KOPT-K1 (cell line): ENCODE results near the gene TNFAIP2.
"Not testable (repeated sequence)": the region's sequence is repeated elsewhere in the genome, so short reads cannot be mapped to it uniquely, and the experiment has no call there.

ENCODE experiments used
- H3K27ac ChIP-seq: fragments of 200-600 bp; sonication (generic); 2 replicates; pipeline ENCODE4 v1.5.1; 2016; ENCODE audit warnings: antibody characterized with exemption, mild to moderate bottlenecking, low read depth, low read length; ENCODE audit not compliant: poor library complexity, severe bottlenecking
- H3K36me3 ChIP-seq: fragments of 200-600 bp; sonication (generic); 2 replicates; pipeline ENCODE4 v1.5.1; 2017; ENCODE audit warnings: antibody characterized with exemption, mild to moderate bottlenecking, low read length, moderate library complexity; ENCODE audit not compliant: insufficient read depth
- H3K9me3 ChIP-seq: fragments of 200-600 bp; sonication (generic); 2 replicates; pipeline ENCODE4 v1.5.1; 2017; ENCODE audit warnings: antibody characterized with exemption, low read length, mild to moderate bottlenecking; ENCODE audit not compliant: insufficient read depth, poor library complexity, severe bottlenecking

TNFAIP2 gene

DNA sequence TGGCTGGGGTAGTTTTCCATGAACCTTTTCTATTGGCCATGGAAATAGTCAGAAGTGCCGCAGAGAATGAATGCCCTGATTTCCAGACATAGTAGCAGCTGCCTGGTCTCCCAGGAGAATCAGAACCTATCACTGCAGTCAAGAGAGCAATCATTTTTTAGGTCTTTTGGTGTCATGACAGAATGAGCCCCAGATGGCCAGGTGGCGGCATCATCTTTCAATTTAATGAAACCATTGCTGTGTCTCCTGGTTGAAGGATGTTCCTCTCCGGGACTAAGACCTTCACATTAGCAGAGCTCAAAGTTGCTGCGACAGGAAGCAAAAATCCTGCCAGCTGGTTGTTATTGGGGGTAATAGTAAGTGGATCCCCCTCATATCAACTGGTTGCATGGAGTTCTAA lies 18.8 kb downstream of the TNFAIP2 start:
- H3K36me3 ChIP-seq, result no peaks in the 10 kb centered on the region
- H3K9me3 ChIP-seq, result no peaks in the 10 kb centered on the region
- H3K27ac ChIP-seq, result no peak overlapping the region

DNA sequence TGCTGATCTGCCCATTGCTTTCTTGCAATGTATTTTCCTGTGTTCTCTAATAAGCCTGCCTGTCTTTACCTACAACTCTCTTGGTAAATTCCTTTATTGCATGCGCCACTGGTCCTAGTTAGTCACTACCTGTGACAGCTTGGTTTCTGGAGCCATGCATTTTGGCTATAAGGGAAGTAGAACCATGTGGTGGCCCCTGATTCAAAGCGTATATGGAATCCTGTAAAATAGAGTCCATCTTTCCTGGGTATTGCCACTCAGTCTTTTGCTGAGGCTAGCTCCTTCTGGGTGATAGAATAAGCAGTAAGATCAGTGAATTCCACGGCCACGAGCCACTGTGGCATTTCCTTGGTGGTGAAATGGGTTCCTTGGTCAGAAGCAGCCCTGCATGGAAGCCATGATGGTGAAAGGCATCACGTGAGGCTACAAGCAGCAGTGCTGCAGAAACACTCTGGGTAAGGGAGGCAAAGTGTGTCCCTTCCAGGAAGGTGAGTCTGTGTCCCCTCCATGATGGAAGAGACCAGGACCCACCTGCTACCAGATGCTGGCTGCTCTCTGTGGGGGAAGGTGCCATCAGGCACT lies 19.6 kb downstream of the TNFAIP2 start:
- no peaks in the 10 kb centered on the region for H3K36me3 ChIP-seq
- no peak overlapping the region for H3K27ac ChIP-seq
- no peaks in the 10 kb centered on the region for H3K9me3 ChIP-seq

DNA sequence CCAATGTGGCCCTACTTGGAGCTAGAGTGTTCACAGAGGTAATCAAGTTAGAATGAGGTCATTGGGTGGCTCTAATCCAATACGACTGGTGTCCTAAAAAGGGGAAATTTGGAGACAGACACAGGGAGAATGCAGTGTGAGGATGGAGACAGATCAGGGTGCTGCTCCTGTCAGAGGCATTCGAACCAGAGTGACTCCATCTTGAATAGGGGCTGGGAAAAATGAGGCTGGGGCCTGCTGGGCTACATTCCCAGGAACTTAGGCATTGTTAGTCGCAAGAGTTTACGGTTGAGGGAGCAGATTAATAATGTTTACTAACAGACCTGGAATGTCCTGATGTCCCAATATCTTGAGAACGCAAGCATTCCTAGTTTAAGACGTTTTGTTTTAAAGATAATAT lies 20.2 kb downstream of the TNFAIP2 start:
- H3K36me3 ChIP-seq, result no peaks in the 10 kb centered on the region
- no peak overlapping the region for H3K27ac ChIP-seq
- H3K9me3 ChIP-seq, result no peaks in the 10 kb centered on the region

DNA sequence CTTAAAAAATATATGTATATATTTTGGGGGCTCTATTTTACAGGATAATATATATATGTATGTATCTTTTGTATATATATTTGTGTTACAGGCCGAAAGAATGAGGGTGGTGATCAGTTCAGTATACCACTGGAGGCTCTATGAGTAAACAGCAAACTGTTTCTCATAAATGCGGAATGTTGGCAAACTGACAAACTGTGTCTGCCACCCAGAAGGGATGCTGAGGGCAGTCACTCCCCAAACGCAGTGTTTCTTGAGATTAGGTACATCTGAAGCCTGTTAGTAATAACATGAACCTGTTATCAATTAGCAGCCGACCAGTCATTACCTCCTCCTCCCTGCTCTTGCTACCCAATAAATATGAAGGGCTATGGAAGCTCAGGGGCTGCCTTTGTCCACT lies 20.8 kb downstream of the TNFAIP2 start:
- Histone ChIP-seq H3K27ac (no peak overlapping the region), H3K36me3 (no peaks in the 10 kb centered on the region), H3K9me3 (no peaks in the 10 kb centered on the region)

DNA sequence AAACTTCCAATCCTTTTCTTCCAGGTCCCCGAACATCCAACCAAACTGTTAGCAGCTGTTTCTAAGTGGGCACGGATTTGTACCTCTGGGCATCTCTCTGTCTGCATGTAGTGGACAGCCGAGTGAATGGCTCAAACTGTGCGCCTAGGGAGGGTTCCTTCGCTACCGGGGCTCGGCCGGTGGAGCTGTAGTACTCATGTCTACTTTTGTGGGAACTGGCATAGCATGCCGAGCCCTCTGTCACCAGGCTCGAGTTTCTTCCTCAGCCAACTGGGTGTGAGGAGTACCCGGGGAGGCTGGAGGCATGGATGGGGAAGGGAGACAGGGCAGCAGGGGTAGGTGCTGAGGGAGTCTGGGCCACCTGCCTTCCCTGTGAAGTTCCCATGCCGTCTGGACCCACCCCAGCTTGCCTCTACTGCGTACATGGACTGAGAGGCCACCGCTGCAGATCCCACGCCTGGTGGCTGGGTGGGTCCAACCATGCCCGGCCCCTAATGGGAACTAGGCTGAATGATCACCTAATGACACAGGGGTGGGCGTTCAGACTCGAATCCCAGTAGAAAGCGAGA lies 23.0 kb downstream of the TNFAIP2 start:
- Histone ChIP-seq H3K27ac (no peak overlapping the region), H3K9me3 (no peaks in the 10 kb centered on the region), H3K36me3 (no peaks in the 10 kb centered on the region)

DNA sequence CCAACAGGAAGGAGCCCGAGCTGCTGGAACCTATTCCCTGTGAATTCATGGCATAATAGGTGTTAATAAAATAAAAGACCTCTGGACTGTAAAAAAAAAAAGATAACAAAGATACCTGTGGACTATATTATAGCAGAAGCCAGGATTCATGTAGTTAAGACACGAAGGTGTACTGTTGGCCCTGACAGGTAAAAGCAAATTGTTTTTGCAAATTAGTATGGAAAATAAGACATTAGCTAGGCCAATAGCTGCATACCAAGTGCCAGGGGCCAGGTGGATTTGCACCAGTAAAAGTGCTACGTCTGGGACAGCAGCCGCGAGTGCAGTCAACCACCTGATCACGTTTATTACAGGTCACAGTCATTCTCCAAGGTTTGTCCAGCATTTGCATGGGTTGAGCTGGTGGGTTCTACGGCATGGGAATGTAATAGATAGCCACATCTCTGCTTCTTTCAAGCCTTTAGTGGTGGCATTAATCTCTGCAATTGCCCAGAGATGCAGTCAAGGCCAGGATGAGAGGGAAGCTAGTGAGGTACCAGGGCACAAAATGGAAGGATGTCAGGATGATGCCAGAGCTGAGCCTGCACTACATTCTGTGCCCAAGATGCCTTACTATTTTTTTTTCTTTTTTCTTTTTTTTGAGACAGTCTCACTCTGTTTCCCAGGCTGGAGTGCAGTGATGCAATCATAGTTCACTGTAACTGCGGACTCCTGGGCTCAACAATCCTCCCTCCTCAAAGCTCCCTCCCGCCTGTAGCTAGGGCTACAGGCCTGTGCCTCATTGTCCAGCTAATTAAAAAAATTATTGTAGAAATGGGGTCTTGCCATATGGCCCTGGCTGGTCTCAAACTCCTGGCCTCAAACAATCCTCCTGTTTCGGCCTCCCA lies 26.3 kb downstream of the TNFAIP2 start:
- no peaks in the 10 kb centered on the region for H3K36me3 ChIP-seq
- H3K27ac ChIP-seq, result no peak overlapping the region
- no peaks in the 10 kb centered on the region for H3K9me3 ChIP-seq

DNA sequence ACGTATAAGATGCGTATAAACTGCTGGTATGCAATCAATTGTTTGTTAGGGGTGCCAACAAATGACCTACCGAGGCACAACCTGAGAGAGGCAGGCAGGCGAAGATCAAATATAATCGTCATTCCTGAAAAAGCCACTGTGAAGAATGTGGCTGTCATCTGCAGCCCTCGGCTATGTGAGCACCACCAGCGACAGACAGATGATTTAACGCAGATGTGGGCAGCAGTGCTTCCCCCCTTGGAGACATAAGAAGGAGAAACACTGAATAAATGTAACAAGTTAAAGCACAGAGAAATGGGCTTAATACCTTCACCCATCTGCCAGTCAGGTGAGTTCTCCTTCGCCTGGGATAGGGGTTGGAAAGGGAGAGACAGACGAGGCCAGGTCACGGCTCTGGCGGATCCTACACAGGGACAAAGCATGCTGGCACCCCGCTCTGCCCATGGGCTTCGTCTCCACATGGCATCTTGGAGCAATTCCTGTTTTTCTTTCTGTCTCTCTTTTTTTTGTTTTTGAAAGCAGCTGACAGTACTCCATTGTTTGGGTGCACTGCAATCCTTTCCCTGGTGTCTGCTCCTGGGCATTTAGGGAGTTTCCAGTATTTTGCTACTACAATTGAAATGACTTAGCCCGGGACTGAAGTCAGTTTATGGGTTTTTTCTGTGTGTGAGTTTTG lies 28.1 kb downstream of the TNFAIP2 start:
- Histone ChIP-seq H3K9me3 (no peaks in the 10 kb centered on the region), H3K36me3 (no peaks in the 10 kb centered on the region), H3K27ac (no peak overlapping the region)

DNA sequence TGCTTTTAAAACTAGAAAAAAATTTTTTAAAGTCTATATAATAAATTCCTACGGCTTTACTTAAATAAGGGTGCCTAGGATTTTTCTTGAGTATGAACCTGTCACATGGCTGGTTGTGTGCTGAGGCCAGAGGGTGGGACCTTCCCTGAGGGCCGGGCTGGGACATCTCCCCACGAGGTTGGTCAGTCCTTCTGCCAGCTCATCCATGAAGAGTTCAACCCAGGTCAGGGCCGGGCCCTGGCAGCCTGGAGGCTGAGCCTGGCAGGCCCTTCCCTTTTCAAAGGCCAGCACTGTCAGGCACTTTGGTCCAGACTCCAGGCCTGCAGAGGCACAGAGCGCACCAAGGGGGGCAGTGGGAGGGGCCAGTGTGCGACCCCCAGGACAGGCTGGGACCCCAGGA lies 31.7 kb downstream of the TNFAIP2 start:
- Histone ChIP-seq H3K27ac (no peak overlapping the region), H3K36me3 (no peaks in the 10 kb centered on the region), H3K9me3 (no peaks in the 10 kb centered on the region)

DNA sequence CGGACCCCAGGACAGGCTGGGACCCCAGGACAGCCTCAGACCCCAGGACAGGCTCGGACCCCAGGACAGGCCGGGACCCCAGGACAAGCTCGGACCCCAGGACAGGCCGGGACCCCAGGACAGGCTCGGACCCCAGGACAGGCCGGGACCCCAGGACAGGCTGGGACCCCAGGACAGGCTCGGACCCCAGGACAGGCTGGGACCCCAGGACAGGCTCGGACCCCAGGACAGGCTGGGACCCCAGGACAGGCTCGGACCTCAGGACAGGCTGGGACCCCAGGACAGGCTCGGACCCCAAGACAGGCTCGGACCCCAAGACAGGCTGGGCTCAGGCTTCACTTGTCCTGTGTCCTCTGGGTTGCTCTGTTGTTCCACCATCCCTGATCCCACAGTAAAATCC lies 32.2 kb downstream of the TNFAIP2 start:
- not testable (repeated sequence) for H3K27ac ChIP-seq, H3K9me3 ChIP-seq, H3K36me3 ChIP-seq

DNA sequence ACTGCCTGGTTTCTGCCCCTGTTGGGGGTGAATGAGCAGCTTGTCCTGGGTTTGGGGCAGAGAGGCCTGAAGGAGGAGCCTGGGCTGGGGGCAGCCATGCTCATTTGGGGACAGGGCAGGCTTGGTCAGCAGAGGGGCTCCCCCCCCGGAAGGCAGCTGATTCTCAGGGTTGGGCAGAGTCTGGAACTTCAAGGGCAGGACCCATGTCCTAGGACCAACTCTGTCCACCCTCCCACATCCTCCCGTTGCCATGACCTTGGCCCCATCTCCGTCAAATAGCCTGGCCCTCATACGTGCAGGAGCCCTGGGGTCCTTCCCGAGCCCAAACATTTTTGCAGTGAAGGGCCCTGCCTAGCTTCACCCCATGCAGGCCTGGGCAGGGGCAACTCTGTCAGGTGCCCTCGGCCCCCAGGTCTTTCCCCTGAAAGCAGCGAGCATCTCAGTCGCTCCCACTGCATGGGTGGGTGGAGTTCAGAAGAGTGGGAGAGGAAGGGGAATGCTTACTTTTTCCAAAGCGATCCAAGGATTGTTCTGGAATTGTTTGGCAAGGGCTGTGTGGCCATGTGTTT lies 32.6 kb downstream of the TNFAIP2 start:
- no peaks in the 10 kb centered on the region for H3K9me3 ChIP-seq
- no peaks in the 10 kb centered on the region for H3K36me3 ChIP-seq
- no peak overlapping the region for H3K27ac ChIP-seq

DNA sequence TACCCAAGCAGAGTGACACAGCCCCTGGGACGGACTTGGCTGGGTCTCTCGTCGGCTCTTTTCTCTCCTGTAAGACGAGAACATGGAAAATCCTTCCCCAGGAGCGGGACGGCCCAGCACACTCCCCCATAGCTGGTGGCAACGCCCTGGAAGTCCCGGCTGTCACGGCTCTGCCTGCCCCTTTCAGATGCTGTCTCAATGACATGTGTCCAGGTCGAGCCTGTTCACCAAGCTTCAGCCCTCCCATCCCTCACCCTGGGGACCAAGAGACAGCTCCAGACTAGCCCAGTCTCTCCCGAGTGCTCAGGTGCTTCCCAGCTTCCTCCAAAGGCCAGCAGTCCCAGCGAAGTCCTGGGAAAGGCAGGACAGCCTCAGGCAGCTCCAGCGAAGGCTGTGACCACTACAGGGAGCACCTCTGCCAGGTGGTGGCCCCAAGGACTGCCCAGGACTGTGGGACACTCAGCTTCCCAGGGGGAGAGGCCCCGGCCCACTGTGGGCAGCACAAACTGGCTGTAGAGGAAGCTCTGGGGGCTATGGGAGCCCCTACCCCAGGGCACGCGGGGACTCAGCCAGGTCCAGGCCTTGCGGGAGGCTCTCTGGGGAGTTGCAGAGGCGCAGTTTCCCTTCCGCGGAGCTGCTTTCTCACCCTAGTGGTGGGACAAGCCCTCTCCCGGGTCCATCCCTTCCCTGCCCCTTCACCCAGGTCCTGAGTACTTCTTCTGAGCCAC lies 33.6 kb downstream of the TNFAIP2 start:
- Histone ChIP-seq H3K27ac (no peak overlapping the region), H3K36me3 (no peaks in the 10 kb centered on the region), H3K9me3 (peaks cover 8% of the 10 kb centered on the region)

DNA sequence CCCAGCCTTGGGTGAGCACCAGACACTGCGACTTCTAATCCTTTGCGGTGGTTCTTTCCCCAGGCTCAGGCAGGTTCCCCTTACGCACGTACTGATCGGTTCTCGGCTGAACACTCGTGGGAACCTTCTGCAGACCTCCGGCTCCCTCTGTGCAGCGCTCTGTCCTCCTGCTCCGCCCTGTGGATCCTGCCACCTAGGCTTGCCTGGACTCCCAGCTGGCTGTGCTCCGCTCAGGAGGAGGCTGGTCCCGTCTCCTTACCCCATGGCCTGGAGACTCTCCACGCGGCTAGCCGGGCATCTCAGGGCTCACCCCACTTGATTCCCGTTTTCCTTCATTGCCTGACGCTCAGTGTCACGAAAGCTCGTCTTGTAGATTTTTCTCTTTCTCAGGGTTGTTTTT lies 34.7 kb downstream of the TNFAIP2 start:
- no peak overlapping the region for H3K27ac ChIP-seq
- H3K9me3 ChIP-seq, result peaks cover 19% of the 10 kb centered on the region
- H3K36me3 ChIP-seq, result no peaks in the 10 kb centered on the region

DNA sequence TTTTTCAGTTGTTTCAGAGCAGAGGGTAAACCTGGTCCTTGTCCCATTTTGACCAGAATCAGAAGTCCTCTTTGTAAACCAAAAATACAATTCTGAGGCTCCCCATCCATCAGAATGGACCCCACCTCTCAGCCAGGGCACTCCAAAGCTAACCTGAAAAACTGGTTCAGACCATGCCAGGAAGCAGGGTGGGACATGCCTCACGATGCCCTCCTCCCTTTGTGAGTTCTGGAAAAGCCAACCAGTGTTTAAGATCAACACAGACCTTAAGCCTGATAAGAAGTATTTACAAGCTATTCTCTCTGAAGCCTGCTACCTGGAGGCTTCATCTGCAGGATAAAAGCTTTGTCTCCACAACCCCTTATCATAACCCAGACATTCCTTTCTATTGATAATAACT lies 35.4 kb downstream of the TNFAIP2 start:
- H3K27ac ChIP-seq, result no peak overlapping the region
- H3K36me3 ChIP-seq, result no peaks in the 10 kb centered on the region
- peaks cover 23% of the 10 kb centered on the region for H3K9me3 ChIP-seq

DNA sequence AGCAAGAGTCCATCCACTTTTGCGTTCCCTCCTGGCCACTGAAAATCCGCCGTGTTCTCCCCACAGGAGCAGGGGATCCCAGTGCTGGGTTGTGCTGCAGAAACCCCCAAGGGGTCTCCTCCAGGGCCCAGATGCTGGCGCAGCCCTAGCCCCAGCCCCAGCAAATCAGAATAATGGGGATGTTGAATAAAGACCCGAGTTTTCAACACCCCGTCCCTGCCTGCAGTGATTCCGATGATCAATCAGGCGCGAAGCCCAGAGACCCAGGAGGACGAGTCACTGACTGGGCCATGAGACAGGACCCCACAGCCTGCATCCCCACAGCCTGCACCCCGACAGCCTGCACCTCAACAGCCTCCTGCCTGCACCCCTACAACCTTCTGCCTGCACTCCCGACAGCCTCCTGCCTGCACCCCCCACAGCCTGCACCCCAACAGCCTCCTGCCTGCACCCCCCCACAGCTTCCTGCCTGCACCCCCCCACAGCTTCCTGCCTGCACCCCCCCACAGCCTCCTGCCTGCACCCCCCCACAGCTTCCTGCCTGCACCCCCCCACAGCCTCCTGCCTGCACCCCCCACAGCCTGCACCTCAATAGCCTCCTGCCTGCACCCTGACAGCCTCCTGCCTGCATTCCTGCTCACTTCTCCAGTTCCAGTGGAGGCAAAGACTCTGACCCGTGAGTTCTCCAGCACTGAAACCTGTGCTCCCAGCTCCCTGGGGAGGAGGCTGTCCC lies 37.2 kb downstream of the TNFAIP2 start:
- Histone ChIP-seq H3K36me3 (no peaks in the 10 kb centered on the region), H3K9me3 (peaks cover 23% of the 10 kb centered on the region), H3K27ac (no peak overlapping the region)
